CD14-positive monocyte (primary cell): ENCODE results near the gene SV2B. TPM values are rescaled to one million over a fixed set of nuclear protein-coding genes. Genes with fewer than 3 reads are reported as not detected.

Experiments used
- DNase-seq, 3 donors: peaks; one replicate each; pipeline ENCODE4 v3.0.0-alpha.2; 2011 to 2022
- H2AFZ ChIP-seq: 2 replicates; pipeline ENCODE4 v1.6.0; 2012; ENCODE audit warnings: mild to moderate bottlenecking, low read depth, low read length, inconsistent platforms; ENCODE audit not compliant: insufficient read depth, poor library complexity, severe bottlenecking
- H3K27ac ChIP-seq, 2 donors: 1 replicate in 1 of 2; 2 replicates in 1 of 2; pipeline ENCODE4 v1.5.1; 2012 to 2013; ENCODE audit warnings: low read length in 2 of 2, control low read depth in 1 of 2, inconsistent platforms in 1 of 2, low read depth in 1 of 2, mild to moderate bottlenecking in 1 of 2
- H3K27me3 ChIP-seq, 2 donors: one replicate each; pipeline versions ENCODE4 v1.6.0 to v1.6.1; 2011 to 2013; ENCODE audit warnings: low read length in 2 of 2; ENCODE audit not compliant: control insufficient read depth in 2 of 2, insufficient read depth in 2 of 2
- H3K36me3 ChIP-seq, 2 donors: replicated peaks in 1 of 2; 1 replicate in 1 of 2; 2 replicates in 1 of 2; pipeline versions ENCODE4 v1.5.1 to v1.6.1; 2012 to 2013; ENCODE audit warnings: low read length in 2 of 2, control low read depth in 1 of 2, inconsistent platforms in 1 of 2, mild to moderate bottlenecking in 1 of 2; ENCODE audit not compliant: insufficient read depth in 2 of 2, control insufficient read depth in 1 of 2
- H3K4me1 ChIP-seq, 2 donors: 1 replicate in 1 of 2; 2 replicates in 1 of 2; pipeline versions ENCODE4 v1.5.1 to v1.6.1; 2012 to 2013; ENCODE audit warnings: low read length in 2 of 2, control low read depth in 1 of 2, inconsistent platforms in 1 of 2, mild to moderate bottlenecking in 1 of 2, moderate library complexity in 1 of 2; ENCODE audit not compliant: insufficient read depth in 2 of 2, control insufficient read depth in 1 of 2
- H3K4me2 ChIP-seq: replicated peaks from 2 replicates; pipeline ENCODE3; 2012; ENCODE audit warnings: low read length, moderate library complexity, mild to moderate bottlenecking; ENCODE audit not compliant: poor library complexity, severe bottlenecking; ENCODE audit errors: extremely low read depth
- H3K4me3 ChIP-seq, 3 experiments: fragments of 200-600 bp in 1 of 3; sonication (generic) in 1 of 3; replicated peaks in 1 of 3; 1 replicate in 2 of 3; 2 replicates in 1 of 3; pipeline ENCODE4 v1.5.1; 2011 to 2013; ENCODE audit warnings: low read length in 3 of 3, mild to moderate bottlenecking in 3 of 3, control low read depth in 2 of 3, low read depth in 2 of 3, inconsistent platforms in 1 of 3, moderate library complexity in 1 of 3
- H3K79me2 ChIP-seq: 2 replicates; pipeline ENCODE4 v1.6.0; 2012; ENCODE audit warnings: mild to moderate bottlenecking, control low read depth, inconsistent platforms, low read length, moderate library complexity; ENCODE audit not compliant: insufficient read depth
- H3K9ac ChIP-seq: 2 replicates; pipeline ENCODE4 v1.6.0; 2017; ENCODE audit warnings: low read length, mild to moderate bottlenecking; ENCODE audit not compliant: insufficient read depth, poor library complexity, severe bottlenecking
- H3K9me3 ChIP-seq, 2 donors: replicated peaks in 1 of 2; 1 replicate in 1 of 2; 2 replicates in 1 of 2; pipeline versions ENCODE4 v1.5.1 to v1.6.1; 2012 to 2013; ENCODE audit warnings: low read length in 2 of 2, control low read depth in 1 of 2; ENCODE audit not compliant: control insufficient read depth in 1 of 2, insufficient read depth in 1 of 2
- H4K20me1 ChIP-seq: 2 replicates; pipeline ENCODE4 v1.6.0; 2012; ENCODE audit warnings: mild to moderate bottlenecking, low read length, control low read depth, moderate library complexity; ENCODE audit not compliant: insufficient read depth
- H3K27ac Mint-ChIP-seq, 7 donors: one replicate each; pipeline ENCODE4 v1.8.0; 2020; ENCODE audit warnings: mild to moderate bottlenecking in 7 of 7, mixed read lengths in 7 of 7, moderate library complexity in 6 of 7, inconsistent platforms in 2 of 7
- H3K27me3 Mint-ChIP-seq, 3 donors: one replicate each; pipeline ENCODE4 v1.8.0; 2021 to 2022; ENCODE audit warnings: low read depth in 3 of 3, mild to moderate bottlenecking in 3 of 3, mixed read lengths in 3 of 3, moderate library complexity in 3 of 3, inconsistent platforms in 1 of 3
- H3K36me3 Mint-ChIP-seq, 2 donors: one replicate each; pipeline ENCODE4 v1.8.0; 2020; ENCODE audit warnings: mixed read lengths in 2 of 2, inconsistent platforms in 1 of 2, mild to moderate bottlenecking in 1 of 2
- H3K4me1 Mint-ChIP-seq: one replicate; pipeline ENCODE4 v1.8.0; 2020; ENCODE audit warnings: mild to moderate bottlenecking, mixed read lengths
- H3K4me3 Mint-ChIP-seq, 2 donors: one replicate each; pipeline ENCODE4 v1.8.0; 2020; ENCODE audit warnings: mild to moderate bottlenecking in 2 of 2, mixed read lengths in 2 of 2, moderate library complexity in 1 of 2
- H3K9me3 Mint-ChIP-seq, 7 donors: one replicate each; pipeline ENCODE4 v1.8.0; 2020 to 2022; ENCODE audit warnings: mixed read lengths in 7 of 7, mild to moderate bottlenecking in 6 of 7, moderate library complexity in 6 of 7, inconsistent platforms in 2 of 7
- CTCF ChIP-seq: fragments of 200-600 bp; IDR thresholded peaks from one replicate; pipeline ENCODE4 v1.8.0; 2022; ENCODE audit warnings: antibody characterized with exemption, mild to moderate bottlenecking
- WGBS: methylation state at CpG from one replicate; pipeline ENCODE4 v1.1.5; 2013; ENCODE audit warnings: missing lambda C conversion rate; ENCODE audit not compliant: insufficient coverage; 5-methylcytosine and 5-hydroxymethylcytosine counted together
- intact Hi-C, 2 donors: fragments of 100-400 bp; cut with micrococcal nuclease; formaldehyde crosslinking; loops; one replicate each; pipeline versions ENCODE4 v1.15.0 to v1.15.1; 2023
- polyA plus RNA-seq, 3 donors: library from polyadenylated mRNA; depleted of rRNA in 1 of 3; unstranded in 2 of 3; stranded (reverse) in 1 of 3; fragments of 300-500 nt in 2 of 3; fragments of >200 nt in 1 of 3; fragmentation: Illumina TruSeq in 2 of 3; gene quantifications; 1 replicate in 2 of 3; 2 replicates in 1 of 3; pipeline ENCODE4 v1.2.3, GENCODE V29; 2012 to 2021

The SV2B gene
- polyA plus RNA-seq, 3 donors = not detected

DNA sequence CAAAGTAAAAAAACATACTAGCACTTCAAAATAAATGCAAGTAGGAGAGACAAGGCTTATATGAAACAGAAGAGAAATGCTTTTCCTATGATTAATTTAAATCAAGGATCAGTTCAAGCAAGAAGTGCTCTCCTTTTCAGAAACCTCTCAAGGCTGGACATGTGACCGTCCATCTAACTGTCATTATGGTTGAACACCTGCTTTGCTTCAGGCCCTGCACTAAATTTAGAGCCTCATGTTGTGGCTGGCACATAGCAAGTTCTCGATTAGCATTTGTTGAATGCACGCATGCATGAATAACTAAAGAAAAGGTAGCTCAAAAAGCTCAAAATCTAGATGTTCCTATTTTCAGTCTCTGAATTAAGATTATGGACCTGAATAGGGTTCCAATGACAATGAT is 82.0 kb downstream of the SV2B start:
- TF ChIP-seq CTCF = no peak
- H2AFZ ChIP-seq = no peak overlapping the region
- no peaks in the 10 kb centered on the region for H4K20me1 ChIP-seq
- Mint-ChIP-seq H3K27ac (no peak overlapping the region), H3K4me1 (no peaks in the 10 kb centered on the region), H3K9me3 (peaks cover 0 to 3% (median 1%) of the 10 kb centered on the region in 7 donors), H3K27me3 (peaks cover 5 to 15% (median 6%) of the 10 kb centered on the region in 3 donors), H3K4me3 (no peak overlapping the region), H3K36me3 (no peaks in the 10 kb centered on the region)
- no peaks in the 10 kb centered on the region for H3K4me1 ChIP-seq
- no peak overlapping the region for H3K4me2 ChIP-seq
- no peak overlapping the region for H3K9ac ChIP-seq
- WGBS = 67% methylated on average over 3 of the region's 3 CpGs
- no peaks in the 10 kb centered on the region for H3K9me3 ChIP-seq
- H3K27ac ChIP-seq = no peak overlapping the region
- H3K79me2 ChIP-seq = no peaks in the 10 kb centered on the region
- no peak overlapping the region for H3K4me3 ChIP-seq
- intact Hi-C loops = no loop called here
- H3K27me3 ChIP-seq = peaks cover 3 to 14% of the 10 kb centered on the region in 2 donors
- H3K36me3 ChIP-seq = no peaks in the 10 kb centered on the region
- DNase-seq = no peak

- no peaks in the 10 kb centered on the region for H3K9me3 ChIP-seq
- no peak overlapping the region for H3K4me2 ChIP-seq
- Mint-ChIP-seq H3K4me3 (no peak overlapping the region), H3K4me1 (no peaks in the 10 kb centered on the region), H3K9me3 (peaks cover 0 to 3% (median 1%) of the 10 kb centered on the region in 7 donors), H3K27ac (no peak overlapping the region), H3K36me3 (no peaks in the 10 kb centered on the region), H3K27me3 (peaks cover 5 to 15% (median 6%) of the 10 kb centered on the region in 3 donors)
- no CpG with 5 or more reads among the region's 6 CpGs for WGBS
- H3K4me3 ChIP-seq = no peak overlapping the region
- H2AFZ ChIP-seq = no peak overlapping the region
- H3K36me3 ChIP-seq = no peaks in the 10 kb centered on the region
- no peak for TF ChIP-seq CTCF
- no peaks in the 10 kb centered on the region for H4K20me1 ChIP-seq
- H3K79me2 ChIP-seq = no peaks in the 10 kb centered on the region
- H3K27ac ChIP-seq = no peak overlapping the region
- no peaks in the 10 kb centered on the region for H3K4me1 ChIP-seq
- peaks cover 3 to 14% of the 10 kb centered on the region in 2 donors for H3K27me3 ChIP-seq
- DNase-seq = no peak
- no peak overlapping the region for H3K9ac ChIP-seq
- intact Hi-C loops = no loop called here
Measured at GRCh38 chr15:91183596-91183995, 83.5 kb downstream of the SV2B start.
